GM12878 (cell line): ENCODE measurements around the gene SOX18. TPM values are rescaled to one million over a fixed set of nuclear protein-coding genes. Genes with fewer than 3 reads are reported as not detected.

Experiments used
- ATAC-seq: fragments of 200-7000 bp; cut with Tn5 transposase; 3 replicates; pipeline ENCODE4 v1.9.1; 2020; ENCODE audit warnings: mild to moderate bottlenecking, moderate library complexity
- BruUV-seq: library from RNA; stranded (reverse); fragments of 400-500 nt; replicated peaks from 2 replicates; lab custom pipeline; 2021; lab: Mats Ljungman, UMichigan
- CTCF ChIA-PET: fragments of 300-600 bp; sonication (Branson Sonifier 250); formaldehyde crosslinking; extraction: SDS; loops from one replicate; lab custom pipeline; 2021; ENCODE audit warnings: inconsistent platforms; lab: Yijun Ruan, JAX
- POLR2A ChIA-PET: fragments of 350-600 bp; formaldehyde crosslinking; extraction: SDS; loops from one replicate; lab custom pipeline; 2021; ENCODE audit warnings: inconsistent platforms; lab: Charles Lee
- RAD21 ChIA-PET: fragments of 300-600 bp; sonication (Branson Sonifier 250); formaldehyde crosslinking; loops from one replicate; lab custom pipeline; 2023; ENCODE audit warnings: antibody characterized with exemption; ENCODE audit not compliant: unreplicated experiment; lab: Charles Lee
- SMC1A ChIA-PET: fragments of 300-600 bp; sonication (Branson Sonifier 250); formaldehyde crosslinking; loops from one replicate; lab custom pipeline; 2023; ENCODE audit not compliant: unreplicated experiment, uncharacterized antibody; lab: Charles Lee
- DNase-seq: peaks from one replicate; pipeline ENCODE4 v3.0.0-alpha.2; 2011; ENCODE audit warnings: low read depth, low spot score
- FAIRE-seq: peaks from 3 replicates; lab custom pipeline; 2011; peaks lifted over from hg19 to GRCh38; lab: Jason Lieb, UNC
- H2AFZ ChIP-seq: 2 replicates; pipeline ENCODE4 v1.6.0; 2011; ENCODE audit warnings: low read depth, low read length, control low read depth; ENCODE audit not compliant: control insufficient read depth
- H3K27ac ChIP-seq: 2 replicates; pipeline ENCODE4 v1.5.1; 2011; ENCODE audit warnings: control low read depth; ENCODE audit not compliant: control insufficient read depth, insufficient read depth
- H3K27me3 ChIP-seq, 2 experiments: replicated peaks in 1 of 2; 2 replicates each; pipeline versions ENCODE4 v1.6.0 to v1.6.1; 2011; ENCODE audit warnings: low read length in 1 of 2; ENCODE audit not compliant: control insufficient read depth in 2 of 2, insufficient read depth in 2 of 2
- H3K36me3 ChIP-seq, 2 experiments: 2 replicates each; pipeline ENCODE4 v1.5.1; 2011; ENCODE audit warnings: low read length in 1 of 2; ENCODE audit not compliant: control insufficient read depth in 2 of 2, insufficient read depth in 2 of 2
- H3K4me1 ChIP-seq: 2 replicates; pipeline ENCODE4 v1.6.1; 2011; ENCODE audit warnings: mild to moderate bottlenecking, low read length, moderate library complexity, mixed read lengths; ENCODE audit not compliant: control insufficient read depth, insufficient read depth
- H3K4me2 ChIP-seq: 2 replicates; pipeline ENCODE4 v1.6.0; 2011; ENCODE audit warnings: control low read depth; ENCODE audit not compliant: control insufficient read depth, insufficient read depth
- H3K4me3 ChIP-seq: fragments of 200-600 bp; sonication (generic); 2 replicates; pipeline ENCODE4 v1.5.1; 2016
- H3K79me2 ChIP-seq: 2 replicates; pipeline ENCODE4 v1.6.0; 2011; ENCODE audit warnings: low read length; ENCODE audit not compliant: control insufficient read depth, insufficient read depth
- H3K9ac ChIP-seq: 2 replicates; pipeline ENCODE4 v1.8.0; 2011; ENCODE audit warnings: low read length, control low read depth, mixed read lengths; ENCODE audit not compliant: control insufficient read depth, insufficient read depth
- H3K9me3 ChIP-seq: replicated peaks from 3 replicates; pipeline ENCODE4 v1.5.1; 2011; ENCODE audit warnings: mild to moderate bottlenecking, low read length; ENCODE audit not compliant: control insufficient read depth, insufficient read depth
- H4K20me1 ChIP-seq: 2 replicates; pipeline ENCODE4 v1.6.0; 2011; ENCODE audit not compliant: control insufficient read depth, insufficient read depth
- ETV6 ChIP-seq, 2 experiments: fragments of 450-650 bp in 1 of 2; IDR thresholded peaks in 1 of 2; conservative IDR thresholded peaks in 1 of 2; 2 replicates each; pipeline ENCODE4 v1.6.1; 2014; ENCODE audit warnings: antibody characterized with exemption in 1 of 2, borderline replicate concordance in 1 of 2, low read depth in 1 of 2, mild to moderate bottlenecking in 1 of 2, moderate library complexity in 1 of 2
- KLF5 ChIP-seq: fragments of 450-650 bp; IDR thresholded peaks from 2 replicates; pipeline ENCODE4 v1.6.1; 2014; ENCODE audit warnings: mild to moderate bottlenecking; ENCODE audit not compliant: partially characterized antibody
- NKRF ChIP-seq: fragments of 450-650 bp; conservative IDR thresholded peaks from 2 replicates; pipeline ENCODE4 v1.6.1; 2017; ENCODE audit warnings: mild to moderate bottlenecking, moderate library complexity
- ZNF217 ChIP-seq: fragments of 450-650 bp; IDR thresholded peaks from 2 replicates; pipeline ENCODE4 v1.6.1; 2017; ENCODE audit warnings: antibody characterized with exemption, mild to moderate bottlenecking
- whole genome bisulfite sequencing: methylation state at CpG from one replicate; pipeline ENCODE4 v1.1.6; 2016; ENCODE audit warnings: low lambda C conversion rate; ENCODE audit not compliant: insufficient replicate concordance, insufficient coverage; ENCODE audit errors: missing lambda C conversion rate; 5-methylcytosine and 5-hydroxymethylcytosine counted together
- in situ Hi-C: fragments of 300-500 bp; cut with MboI; formaldehyde crosslinking; loops from 9 replicates; pipeline ENCODE4 v1.14.3; 2018; ENCODE audit warnings: mixed read lengths
- intact Hi-C: fragments of 100-400 bp; cut with micrococcal nuclease; formaldehyde crosslinking; loops from one replicate; pipeline ENCODE4 v1.14.2; 2022; ENCODE audit not compliant: unreplicated experiment
- polyA plus RNA-seq, 11 experiments: library from polyadenylated mRNA; depleted of rRNA in 4 of 11; unstranded in 6 of 11; stranded (reverse) in 5 of 11; fragments of >200 nt; fragmentation: Nextera tagmentation in 4 of 11; fragmentation: Illumina TruSeq in 1 of 11; extraction: Ambion mirVana in 4 of 11; extraction: Trizol in 1 of 11; gene quantifications; 1 replicate in 1 of 11; 2 replicates in 10 of 11; pipeline versions ENCODE4 v1.2.1 to v1.2.3, GENCODE V29; 2011 to 2016; ENCODE audit warnings: inconsistent platforms in 2 of 11, missing spikeins in 2 of 11, low read depth in 1 of 11
- total RNA-seq, 4 experiments: library from RNA; depleted of rRNA in 3 of 4; stranded (reverse); fragments of >200 nt in 3 of 4; fragmentation: Illumina TruSeq in 1 of 4; extraction: Trizol in 1 of 4; gene quantifications; 2 replicates each; pipeline versions ENCODE4 v1.2.1 to v1.2.3, GENCODE V29; 2013 to 2021
- TF ChIP-seq, protein P1 (sequence below): IDR thresholded peaks from 2 replicates; pipeline ENCODE4 v1.6.1; 2012; ENCODE audit warnings: mild to moderate bottlenecking, low read depth, low read length

Gene SOX18
- total and polyA plus RNA-seq, 10 of the 15 experiments (the other 5 are each of a cell fraction or from before 2014, with no cell fraction given), result 0.05 to 5.6 (median 0.28) TPM; not detected in 3

DNA sequence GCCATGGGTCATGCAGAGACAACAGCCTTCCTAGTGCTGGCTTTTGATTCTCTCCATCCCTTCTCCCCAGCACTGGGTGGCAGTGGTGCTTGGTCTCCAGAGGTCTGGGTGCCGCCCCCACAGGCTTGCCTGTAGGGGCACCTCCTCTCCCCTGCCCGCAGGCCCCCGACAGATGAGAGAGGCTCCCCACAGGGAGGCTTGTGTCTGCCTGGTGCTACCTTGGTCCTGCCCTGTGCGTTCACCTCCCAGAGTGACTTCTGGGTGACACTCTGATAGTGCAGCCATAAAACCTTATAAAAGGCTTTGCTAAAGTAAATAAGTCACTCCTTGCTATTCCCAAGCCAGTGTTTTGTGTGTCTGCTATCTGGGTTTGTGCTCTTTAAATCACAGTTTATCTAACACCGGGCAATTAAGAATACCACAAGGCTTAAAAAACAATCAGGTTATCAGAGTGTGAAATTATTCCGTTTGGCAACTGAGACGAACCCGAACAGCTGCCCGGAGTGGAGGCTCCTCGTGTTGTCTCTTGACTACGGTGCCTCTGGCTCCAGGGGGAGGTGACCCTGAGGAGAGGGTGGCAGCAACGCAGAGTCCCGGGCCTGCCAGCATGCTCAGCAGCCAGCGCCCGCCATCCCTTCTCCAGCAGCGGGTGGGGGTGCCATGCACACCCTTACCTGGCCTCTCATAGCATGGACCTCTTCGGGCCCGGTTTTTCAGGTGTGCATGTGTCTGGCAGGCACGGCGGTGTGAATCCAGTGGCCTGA is 18.9 kb downstream of the SOX18 start:
- Histone ChIP-seq H2AFZ (no peak overlapping the region), H3K27me3 (no peaks in the 10 kb centered on the region), H3K9me3 (no peaks in the 10 kb centered on the region), H3K9ac (no peak overlapping the region), H3K27ac (no peak overlapping the region), H3K4me1 (peaks cover 17% of the 10 kb centered on the region), H3K36me3 (peaks cover 34 to 48% of the 10 kb centered on the region in 2 experiments), H3K79me2 (no peaks in the 10 kb centered on the region), H3K4me2 (no peak overlapping the region), H4K20me1 (no peaks in the 10 kb centered on the region)
- POLR2A ChIA-PET, result no interaction called here
- BruUV-seq, result TSS peak; percentile 39
- ATAC-seq (no peak), DNase-seq (no peak), FAIRE-seq (no peak)
- SMC1A ChIA-PET, result interaction anchor here (0.7 kb wide), 1 partner anchor 8 kb away, joined by 3 read pairs; no protein-coding TSS in a partner anchor
- intact Hi-C loops, result no loop called here
- CTCF ChIA-PET, result interaction anchor here (1.0 kb wide), 1 partner anchor 166 kb away, joined by 3 read pairs; the partner anchor contains the start of gene TPD52L2
- 99% methylated on average over 20 of the region's 20 CpGs for WGBS
- TF ChIP-seq KLF5 (no peak), ZNF217 (no peak)
- TF ChIP-seq, all 136 proteins: peak for 0
- H3K4me3 ChIP-seq, result no peak overlapping the region
- in situ Hi-C loops, result no loop called here
- RAD21 ChIA-PET, result interaction anchor here (0.7 kb wide), 1 partner anchor 53 kb away, joined by 8 read pairs; no protein-coding TSS in a partner anchor

DNA sequence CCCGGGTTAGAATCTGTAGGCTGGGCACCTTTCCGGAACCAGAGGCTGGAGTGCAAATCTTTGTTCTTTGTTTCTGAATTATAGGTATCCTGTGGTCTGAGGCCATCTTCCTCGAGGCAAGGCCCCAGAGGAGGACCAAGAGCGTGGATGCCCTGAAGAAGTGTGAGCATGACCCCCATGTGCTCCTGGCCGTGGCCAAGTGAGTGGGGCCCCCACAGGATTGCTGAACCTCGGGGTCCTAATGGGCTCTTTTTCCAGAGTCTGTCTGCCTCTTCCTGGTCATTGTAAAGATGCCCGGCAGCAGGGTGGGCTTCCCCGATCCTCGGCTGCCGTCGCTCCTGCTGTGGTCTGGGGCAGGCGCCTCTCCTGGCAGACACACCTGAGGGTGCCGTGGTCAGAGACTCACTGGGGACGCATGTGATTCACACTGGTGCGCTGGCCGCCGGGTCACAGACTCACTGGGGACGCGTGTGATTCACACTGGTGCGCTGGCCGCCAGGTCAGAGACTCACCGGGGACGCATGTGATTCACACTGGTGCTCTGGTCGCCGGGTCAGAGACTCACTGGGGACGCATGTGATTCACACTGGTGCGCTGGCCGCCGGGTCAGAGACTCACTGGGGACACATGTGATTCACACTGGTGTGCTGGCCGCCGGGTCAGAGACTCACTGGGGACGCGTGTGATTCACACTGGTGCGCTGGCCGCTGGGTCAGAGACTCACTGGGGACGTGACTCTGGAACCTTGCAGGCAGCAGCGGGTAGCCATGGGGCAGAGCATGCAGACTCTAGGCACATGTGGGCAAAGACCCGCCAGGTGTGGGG is 19.9 kb downstream of the SOX18 start:
- Histone ChIP-seq H4K20me1 (no peaks in the 10 kb centered on the region), H3K27me3 (no peaks in the 10 kb centered on the region), H3K27ac (no peak overlapping the region), H3K4me2 (no peak overlapping the region), H3K36me3 (peaks cover 44 to 57% of the 10 kb centered on the region in 2 experiments), H3K9ac (no peak overlapping the region), H3K4me3 (no peak overlapping the region), H3K9me3 (no peaks in the 10 kb centered on the region), H2AFZ (no peak overlapping the region), H3K79me2 (no peaks in the 10 kb centered on the region), H3K4me1 (peaks cover 8% of the 10 kb centered on the region)
- POLR2A ChIA-PET, result no interaction called here
- FAIRE-seq, result no peak
- in situ Hi-C loops, result no loop called here
- CTCF ChIA-PET, result no interaction called here
- RAD21 ChIA-PET, result no interaction called here
- no TSS peak for BruUV-seq
- WGBS, result 97% methylated on average over 38 of the region's 38 CpGs
- SMC1A ChIA-PET, result interaction anchor here (0.7 kb wide), 1 partner anchor 9 kb away, joined by 3 read pairs; no protein-coding TSS in a partner anchor
- intact Hi-C loops, result no loop called here
- no peak for ATAC-seq
- DNase-seq, result no peak
- TF ChIP-seq NKRF, result no peak
- TF ChIP-seq, protein P1, sequence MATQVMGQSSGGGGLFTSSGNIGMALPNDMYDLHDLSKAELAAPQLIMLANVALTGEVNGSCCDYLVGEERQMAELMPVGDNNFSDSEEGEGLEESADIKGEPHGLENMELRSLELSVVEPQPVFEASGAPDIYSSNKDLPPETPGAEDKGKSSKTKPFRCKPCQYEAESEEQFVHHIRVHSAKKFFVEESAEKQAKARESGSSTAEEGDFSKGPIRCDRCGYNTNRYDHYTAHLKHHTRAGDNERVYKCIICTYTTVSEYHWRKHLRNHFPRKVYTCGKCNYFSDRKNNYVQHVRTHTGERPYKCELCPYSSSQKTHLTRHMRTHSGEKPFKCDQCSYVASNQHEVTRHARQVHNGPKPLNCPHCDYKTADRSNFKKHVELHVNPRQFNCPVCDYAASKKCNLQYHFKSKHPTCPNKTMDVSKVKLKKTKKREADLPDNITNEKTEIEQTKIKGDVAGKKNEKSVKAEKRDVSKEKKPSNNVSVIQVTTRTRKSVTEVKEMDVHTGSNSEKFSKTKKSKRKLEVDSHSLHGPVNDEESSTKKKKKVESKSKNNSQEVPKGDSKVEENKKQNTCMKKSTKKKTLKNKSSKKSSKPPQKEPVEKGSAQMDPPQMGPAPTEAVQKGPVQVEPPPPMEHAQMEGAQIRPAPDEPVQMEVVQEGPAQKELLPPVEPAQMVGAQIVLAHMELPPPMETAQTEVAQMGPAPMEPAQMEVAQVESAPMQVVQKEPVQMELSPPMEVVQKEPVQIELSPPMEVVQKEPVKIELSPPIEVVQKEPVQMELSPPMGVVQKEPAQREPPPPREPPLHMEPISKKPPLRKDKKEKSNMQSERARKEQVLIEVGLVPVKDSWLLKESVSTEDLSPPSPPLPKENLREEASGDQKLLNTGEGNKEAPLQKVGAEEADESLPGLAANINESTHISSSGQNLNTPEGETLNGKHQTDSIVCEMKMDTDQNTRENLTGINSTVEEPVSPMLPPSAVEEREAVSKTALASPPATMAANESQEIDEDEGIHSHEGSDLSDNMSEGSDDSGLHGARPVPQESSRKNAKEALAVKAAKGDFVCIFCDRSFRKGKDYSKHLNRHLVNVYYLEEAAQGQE, result no peak
- TF ChIP-seq ETV6 (conservative IDR thresholded peaks at IDR 0.05 in 1 of 2, IDR thresholded peaks at IDR 0.05 in 1 of 2; ENCODE audit: borderline replicate concordance in 1 of 2, low read depth in 1 of 2), result no peak
